Hepatocyte (in vitro differentiated cells): ENCODE measurements around the gene EFNB1.

ENCODE experiments used
- EZH2 ChIP-seq: fragments of 200-600 bp; sonication (generic); IDR thresholded peaks from 2 replicates; pipeline ENCODE4 v1.6.1; 2016; ENCODE audit warnings: antibody characterized with exemption, mild to moderate bottlenecking, borderline replicate concordance
- EZH2phosphoT487 ChIP-seq: fragments of 200-600 bp; sonication (generic); IDR thresholded peaks from one replicate; pipeline ENCODE4 v1.6.1; 2018; ENCODE audit warnings: antibody characterized with exemption, mild to moderate bottlenecking, low read depth, moderate library complexity; ENCODE audit not compliant: unreplicated experiment, severe bottlenecking
- TF ChIP-seq, protein P1 (sequence below): fragments of 200-600 bp; sonication (generic); IDR thresholded peaks from 2 replicates; pipeline ENCODE4 v1.5.1; 2016; ENCODE audit warnings: antibody characterized with exemption, mild to moderate bottlenecking; ENCODE audit not compliant: poor library complexity

GRCh38 chrX:68830419-68831404 lies 1.9 kb downstream of the EFNB1 start:
- TF ChIP-seq, protein P1, sequence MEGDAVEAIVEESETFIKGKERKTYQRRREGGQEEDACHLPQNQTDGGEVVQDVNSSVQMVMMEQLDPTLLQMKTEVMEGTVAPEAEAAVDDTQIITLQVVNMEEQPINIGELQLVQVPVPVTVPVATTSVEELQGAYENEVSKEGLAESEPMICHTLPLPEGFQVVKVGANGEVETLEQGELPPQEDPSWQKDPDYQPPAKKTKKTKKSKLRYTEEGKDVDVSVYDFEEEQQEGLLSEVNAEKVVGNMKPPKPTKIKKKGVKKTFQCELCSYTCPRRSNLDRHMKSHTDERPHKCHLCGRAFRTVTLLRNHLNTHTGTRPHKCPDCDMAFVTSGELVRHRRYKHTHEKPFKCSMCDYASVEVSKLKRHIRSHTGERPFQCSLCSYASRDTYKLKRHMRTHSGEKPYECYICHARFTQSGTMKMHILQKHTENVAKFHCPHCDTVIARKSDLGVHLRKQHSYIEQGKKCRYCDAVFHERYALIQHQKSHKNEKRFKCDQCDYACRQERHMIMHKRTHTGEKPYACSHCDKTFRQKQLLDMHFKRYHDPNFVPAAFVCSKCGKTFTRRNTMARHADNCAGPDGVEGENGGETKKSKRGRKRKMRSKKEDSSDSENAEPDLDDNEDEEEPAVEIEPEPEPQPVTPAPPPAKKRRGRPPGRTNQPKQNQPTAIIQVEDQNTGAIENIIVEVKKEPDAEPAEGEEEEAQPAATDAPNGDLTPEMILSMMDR: no peak
- no peak for TF ChIP-seq EZH2
- no peak for TF ChIP-seq EZH2phosphoT487
